Epidermal melanocyte (primary cell): ENCODE data around the gene NOD2.

Experiments
- DNase-seq: peaks from one replicate; pipeline ENCODE4 v3.0.0; 2011; ENCODE audit warnings: low spot score; ENCODE audit not compliant: insufficient read length

The NOD2 gene

GRCh38 chr16:50781043-50781442, 87.6 kb downstream of the NOD2 start:
- DNase-seq: no peak

GRCh38 chr16:50781518-50781917, 88.1 kb downstream of the NOD2 start:
- DNase-seq: no peak
